ENCODE data around the gene LPAR2. TPM values are rescaled to one million over a fixed set of nuclear protein-coding genes. Genes with fewer than 3 reads are reported as not detected.

LPAR2 gene
- total RNA-seq, 4 donors from 2014 or later: 0.78 to 3.5 (median 2.3) TPM

- Histone ChIP-seq H3K27ac (no peak overlapping the region), H3K36me3 (peaks cover 0 to 100% of the 10 kb centered on the region in 2 donors)
Observed at GRCh38 chr19:19652482-19653295, 24.7 kb upstream of the LPAR2 start.

GRCh38 chr19:19651076-19651475 is 23.1 kb upstream of the LPAR2 start:
- ATAC-seq: no peak
- Histone ChIP-seq H3K36me3 (peaks cover 0 to 100% of the 10 kb centered on the region in 2 donors), H3K4me3 (no peak overlapping the region), H3K9me3 (no peaks in the 10 kb centered on the region), H3K27ac (no peak overlapping the region), H3K27me3 (no peaks in the 10 kb centered on the region), H3K4me1 (no peaks in the 10 kb centered on the region)
- no peak for TF ChIP-seq CTCF (IDR thresholded peaks at IDR 0.05)
- no peak for TF ChIP-seq POLR2AphosphoS5 (IDR thresholded peaks at IDR 0.05)
- TF ChIP-seq EP300 (IDR thresholded peaks at IDR 0.05): no peak
- TF ChIP-seq POLR2A (IDR thresholded peaks at IDR 0.05): no peak
- WGBS, 2 donors (ENCODE audit: low coverage in 1 of 2): 59% methylated on average over 6 of the region's 13 CpGs; no CpG with 5 or more reads in 1 of the 2 donors

More at GRCh38 chr19:19652482-19653295, 24.7 kb upstream of the LPAR2 start:
- TF ChIP-seq POLR2AphosphoS5 (IDR thresholded peaks at IDR 0.05) (no peak), POLR2A (IDR thresholded peaks at IDR 0.05) (no peak), EP300 (IDR thresholded peaks at IDR 0.05) (no peak), CTCF (IDR thresholded peaks at IDR 0.05) (no peak)
- 81% methylated on average over 5 of the region's 24 CpGs; no CpG with 5 or more reads in 1 of the 2 donors for WGBS, 2 donors (ENCODE audit: low coverage in 1 of 2)
- Histone ChIP-seq H3K9me3 (no peaks in the 10 kb centered on the region), H3K4me1 (no peaks in the 10 kb centered on the region), H3K4me3 (no peak overlapping the region), H3K27me3 (no peaks in the 10 kb centered on the region)
- no peak for ATAC-seq

- Histone ChIP-seq H3K9me3 (no peaks in the 10 kb centered on the region), H3K4me1 (no peaks in the 10 kb centered on the region), H3K36me3 (peaks cover 0 to 100% of the 10 kb centered on the region in 2 donors), H3K27ac (no peak overlapping the region), H3K4me3 (no peak overlapping the region), H3K27me3 (no peaks in the 10 kb centered on the region)
- TF ChIP-seq POLR2A (IDR thresholded peaks at IDR 0.05) (no peak), CTCF (IDR thresholded peaks at IDR 0.05) (no peak), POLR2AphosphoS5 (IDR thresholded peaks at IDR 0.05) (no peak), EP300 (IDR thresholded peaks at IDR 0.05) (no peak)
- ATAC-seq: no peak
- 83 to 100% methylated on average over 2 to 3 of the region's 9 CpGs for WGBS, 2 donors (ENCODE audit: low coverage in 1 of 2)
Observed at GRCh38 chr19:19650331-19650730, 22.3 kb upstream of the LPAR2 start.

GRCh38 chr19:19649580-19649995 is 21.6 kb upstream of the LPAR2 start:
- Histone ChIP-seq H3K36me3 (peaks cover 0 to 100% of the 10 kb centered on the region in 2 donors), H3K27ac (no peak overlapping the region), H3K4me1 (no peaks in the 10 kb centered on the region), H3K9me3 (no peaks in the 10 kb centered on the region), H3K27me3 (no peaks in the 10 kb centered on the region), H3K4me3 (no peak overlapping the region)
- whole genome bisulfite sequencing, 2 donors (ENCODE audit: low coverage in 1 of 2): no CpG with 5 or more reads among the region's 22 CpGs
- no peak for ATAC-seq
- no peak for TF ChIP-seq CTCF (IDR thresholded peaks at IDR 0.05)
- no peak for TF ChIP-seq EP300 (IDR thresholded peaks at IDR 0.05)
- TF ChIP-seq POLR2AphosphoS5 (IDR thresholded peaks at IDR 0.05): no peak

GRCh38 chr19:19649155-19649554 is 21.1 kb upstream of the LPAR2 start:
- Histone ChIP-seq H3K4me1 (peaks cover 0 to under 1% (median 0%) of the 10 kb centered on the region in 3 donors), H3K9me3 (no peaks in the 10 kb centered on the region), H3K27me3 (no peaks in the 10 kb centered on the region), H3K27ac (no peak overlapping the region), H3K36me3 (peaks cover 0 to 99% of the 10 kb centered on the region in 2 donors), H3K4me3 (no peak overlapping the region)
- ATAC-seq: no peak
- TF ChIP-seq CTCF (IDR thresholded peaks at IDR 0.05): no peak
- TF ChIP-seq POLR2AphosphoS5 (IDR thresholded peaks at IDR 0.05): no peak
- TF ChIP-seq EP300 (IDR thresholded peaks at IDR 0.05): no peak
- no peak for TF ChIP-seq POLR2A (IDR thresholded peaks at IDR 0.05)
- WGBS, 2 donors (ENCODE audit: low coverage in 1 of 2): 70 to 89% methylated on average over 3 to 4 of the region's 6 CpGs

Data from gastroesophageal sphincter (tissue), 4 donors.